Bronchial epithelial cell (primary cell): ENCODE measurements around the gene NMT1. TPM values are rescaled to one million over a fixed set of nuclear protein-coding genes. Genes with fewer than 3 reads are reported as not detected.
"Not testable (repeated sequence)": the region's sequence is repeated elsewhere in the genome, so short reads cannot be mapped to it uniquely, and the experiment has no call there.

ENCODE experiments used
- DNase-seq: peaks from one replicate; pipeline ENCODE4 v3.0.0-alpha.2; 2010; ENCODE audit warnings: low read depth
- FAIRE-seq: peaks from 2 replicates; lab custom pipeline; 2011; peaks lifted over from hg19 to GRCh38; lab: Jason Lieb, UNC
- H3K27me3 ChIP-seq: 2 replicates; pipeline ENCODE4 v1.5.1; 2011; ENCODE audit warnings: low read length; ENCODE audit not compliant: control insufficient read depth, insufficient read depth
- H3K36me3 ChIP-seq: 2 replicates; pipeline ENCODE4 v1.5.1; 2011; ENCODE audit warnings: low read length; ENCODE audit not compliant: control insufficient read depth, insufficient read depth
- H3K4me3 ChIP-seq: 2 replicates; pipeline ENCODE4 v1.5.1; 2011; ENCODE audit warnings: mild to moderate bottlenecking, low read depth, low read length, control low read depth
- total RNA-seq: library from RNA; depleted of rRNA; stranded (reverse); fragments of >200 nt; gene quantifications from 2 replicates; pipeline ENCODE4 v1.2.1, GENCODE V29; 2014
- TF ChIP-seq, protein P1 (sequence below): IDR thresholded peaks from 2 replicates; pipeline ENCODE4 v1.5.1; 2011; ENCODE audit warnings: mild to moderate bottlenecking, moderate library complexity, low read length, control low read depth, inconsistent platforms; ENCODE audit not compliant: insufficient read depth, severe bottlenecking

The NMT1 gene
- total RNA-seq, 1 donor from 2014 or later: 54.2 TPM

DNA sequence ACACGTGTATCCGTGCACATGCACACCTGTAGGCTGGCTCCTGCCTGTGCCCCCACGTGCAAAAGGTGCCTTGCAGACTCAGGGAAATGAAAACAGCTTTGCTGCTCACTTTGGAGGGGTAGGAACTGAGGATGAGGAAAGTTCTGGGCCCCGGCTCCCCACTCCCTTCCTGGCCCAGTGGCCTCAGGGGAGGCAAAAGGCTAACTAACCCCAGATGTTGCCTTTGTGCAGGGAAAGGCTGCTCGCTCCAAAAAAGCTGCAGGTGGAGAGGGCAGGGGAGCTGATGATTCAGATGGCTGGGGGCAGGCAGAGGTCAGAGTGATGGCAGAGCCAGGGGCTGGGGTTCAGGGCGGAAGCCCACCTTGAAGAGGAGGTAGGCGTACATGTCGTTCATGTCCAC, 58.8 kb downstream of the NMT1 start:
- no peak overlapping the region for H3K4me3 ChIP-seq
- H3K36me3 ChIP-seq: peaks cover 12% of the 10 kb centered on the region
- TF ChIP-seq, protein P1, sequence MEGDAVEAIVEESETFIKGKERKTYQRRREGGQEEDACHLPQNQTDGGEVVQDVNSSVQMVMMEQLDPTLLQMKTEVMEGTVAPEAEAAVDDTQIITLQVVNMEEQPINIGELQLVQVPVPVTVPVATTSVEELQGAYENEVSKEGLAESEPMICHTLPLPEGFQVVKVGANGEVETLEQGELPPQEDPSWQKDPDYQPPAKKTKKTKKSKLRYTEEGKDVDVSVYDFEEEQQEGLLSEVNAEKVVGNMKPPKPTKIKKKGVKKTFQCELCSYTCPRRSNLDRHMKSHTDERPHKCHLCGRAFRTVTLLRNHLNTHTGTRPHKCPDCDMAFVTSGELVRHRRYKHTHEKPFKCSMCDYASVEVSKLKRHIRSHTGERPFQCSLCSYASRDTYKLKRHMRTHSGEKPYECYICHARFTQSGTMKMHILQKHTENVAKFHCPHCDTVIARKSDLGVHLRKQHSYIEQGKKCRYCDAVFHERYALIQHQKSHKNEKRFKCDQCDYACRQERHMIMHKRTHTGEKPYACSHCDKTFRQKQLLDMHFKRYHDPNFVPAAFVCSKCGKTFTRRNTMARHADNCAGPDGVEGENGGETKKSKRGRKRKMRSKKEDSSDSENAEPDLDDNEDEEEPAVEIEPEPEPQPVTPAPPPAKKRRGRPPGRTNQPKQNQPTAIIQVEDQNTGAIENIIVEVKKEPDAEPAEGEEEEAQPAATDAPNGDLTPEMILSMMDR: no peak
- no peaks in the 10 kb centered on the region for H3K27me3 ChIP-seq
- FAIRE-seq: no peak
- no peak for DNase-seq

DNA sequence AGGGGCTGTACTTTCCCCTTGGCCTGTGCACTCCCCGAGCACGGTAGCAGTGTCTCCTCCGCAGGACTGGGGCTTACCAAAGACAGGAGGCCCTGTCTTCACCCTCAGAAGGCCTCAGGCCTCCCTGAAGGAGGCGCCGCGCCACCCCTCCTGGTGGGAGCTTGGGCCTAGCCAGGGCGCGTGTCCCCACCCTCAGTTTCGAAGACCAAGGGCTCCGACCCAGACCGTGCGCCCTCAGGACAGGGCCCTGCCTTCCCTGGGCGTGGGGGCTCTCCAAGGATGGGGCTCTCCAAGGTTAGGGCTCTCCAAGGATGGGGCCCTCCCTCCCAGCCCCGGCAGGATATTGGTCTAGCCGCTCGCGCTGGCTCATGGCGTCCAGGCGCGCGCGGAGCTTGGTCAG, 59.4 kb downstream of the NMT1 start:
- no peak for DNase-seq
- no peaks in the 10 kb centered on the region for H3K27me3 ChIP-seq
- peaks cover 10% of the 10 kb centered on the region for H3K36me3 ChIP-seq
- no peak overlapping the region for H3K4me3 ChIP-seq
- TF ChIP-seq, protein P1: no peak
- no peak for FAIRE-seq

- no peak for FAIRE-seq
- no peaks in the 10 kb centered on the region for H3K27me3 ChIP-seq
- H3K4me3 ChIP-seq: no peak overlapping the region
- no peak for DNase-seq
- peaks cover 9% of the 10 kb centered on the region for H3K36me3 ChIP-seq
- TF ChIP-seq, protein P1: no peak
These were observed 59.9 kb downstream of the NMT1 start for GRCh38 chr17:45121055-45121454.

- H3K27me3 ChIP-seq: no peaks in the 10 kb centered on the region
- H3K36me3 ChIP-seq: peaks cover 2% of the 10 kb centered on the region
- no peak overlapping the region for H3K4me3 ChIP-seq
- DNase-seq (no peak), FAIRE-seq (no peak)
- TF ChIP-seq, protein P1: no peak
These were observed 62.1 kb downstream of the NMT1 start for GRCh38 chr17:45123076-45123770.

DNA sequence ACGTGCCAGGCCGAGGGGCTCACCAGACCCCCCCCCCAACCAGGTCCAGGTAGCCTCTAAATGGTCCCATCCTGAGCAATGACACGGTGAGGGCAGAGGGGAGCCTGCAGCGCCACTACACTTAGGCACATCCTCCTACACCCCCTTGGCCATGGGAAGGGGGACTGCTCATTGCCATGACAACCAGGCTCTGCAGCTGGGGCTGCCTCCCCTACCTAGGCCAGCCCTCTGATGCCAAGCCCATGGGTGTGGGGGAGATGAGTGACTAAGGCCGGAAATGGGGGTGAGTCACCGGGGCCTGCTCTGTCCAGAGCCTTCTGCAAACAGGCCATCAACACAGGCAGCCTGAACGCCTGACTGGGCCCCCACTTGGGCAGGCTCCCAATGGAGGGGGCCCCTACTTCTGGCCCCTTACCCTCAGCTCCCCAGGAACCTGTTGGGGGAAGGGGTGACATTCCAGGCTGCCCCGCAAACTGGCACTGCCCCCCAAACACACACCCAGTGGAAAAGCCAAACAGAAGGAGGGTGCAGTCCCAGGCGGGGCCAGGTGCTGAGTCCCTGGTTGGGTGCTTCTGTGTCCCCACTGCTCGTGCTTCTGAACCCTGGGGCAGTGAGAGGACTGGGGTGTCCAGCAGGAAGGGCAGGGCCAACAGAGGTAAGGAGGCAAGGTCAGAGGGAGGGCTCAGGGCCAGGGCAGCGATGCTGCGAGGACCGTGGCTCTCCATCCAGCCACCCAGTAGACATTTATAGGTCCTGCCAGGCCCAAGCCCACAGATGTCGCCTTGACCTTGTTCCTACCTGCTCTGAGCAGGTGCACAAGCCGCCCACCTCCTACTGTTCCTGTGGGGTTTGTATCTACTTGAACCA, 63.0 kb downstream of the NMT1 start:
- DNase-seq: peak; percentile 84
- TF ChIP-seq, protein P1: no peak
- Histone ChIP-seq H3K27me3 (no peaks in the 10 kb centered on the region), H3K4me3 (no peak overlapping the region), H3K36me3 (no peaks in the 10 kb centered on the region)
- no peak for FAIRE-seq

DNA sequence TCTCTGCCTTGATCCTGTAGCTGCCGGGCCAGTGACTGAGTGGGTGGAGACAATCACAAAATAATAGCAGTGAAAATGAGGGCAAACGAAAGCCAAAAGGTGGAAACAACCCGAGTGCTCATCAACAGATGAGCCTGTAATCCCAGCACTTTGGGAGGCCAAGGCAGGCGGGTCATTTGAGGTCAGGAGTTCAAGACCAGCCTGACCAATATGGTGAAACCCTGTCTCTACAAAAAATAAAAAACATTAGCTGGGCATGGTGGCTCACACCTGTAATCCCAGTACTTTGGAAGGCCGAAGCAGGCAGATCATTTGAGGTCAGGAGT, 63.6 kb downstream of the NMT1 start:
- H3K4me3 ChIP-seq, H3K36me3 ChIP-seq, DNase-seq, FAIRE-seq, H3K27me3 ChIP-seq: not testable (repeated sequence)
